ENCODE results near the gene PRDM12. TPM values are rescaled to one million over a fixed set of nuclear protein-coding genes. Genes with fewer than 3 reads are reported as not detected.
A peak's percentile ranks its signal among the peaks of the same experiment; 100 is the strongest.

Gene PRDM12
- total RNA-seq, 1 experiment from 2014 or later: 0.34 TPM

DNA sequence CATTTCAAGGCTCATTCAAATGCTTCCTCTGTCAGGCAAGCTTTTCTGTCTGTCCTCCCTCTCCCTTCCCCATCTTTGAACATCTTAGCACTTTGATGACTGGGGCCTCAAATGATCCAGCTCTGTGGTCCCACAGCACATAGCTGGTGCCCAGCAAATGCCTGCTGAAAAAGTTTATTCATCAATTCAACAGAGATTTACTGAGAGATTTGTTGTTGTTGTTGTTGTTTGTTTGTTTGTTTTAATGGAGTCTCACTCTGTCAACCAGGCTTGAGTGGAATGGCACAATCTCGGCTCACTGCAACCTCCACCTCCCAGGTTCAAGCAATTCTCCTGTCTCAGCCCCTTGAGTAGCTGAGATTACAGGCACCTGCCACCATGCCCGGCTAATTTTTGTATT, 23.2 kb downstream of the PRDM12 start:
- no peak overlapping the region for H3K4me3 Mint-ChIP-seq (ENCODE audit: unreplicated experiment)
- peaks cover 8% of the 10 kb centered on the region; the same call in 1 of the 2 replicates for H3K9me3 ChIP-seq
- peaks cover 7% of the 10 kb centered on the region for H3K4me1 ChIP-seq
- POLR2A ChIA-PET: no interaction called here
- peaks cover 13% of the 10 kb centered on the region for H3K36me3 Mint-ChIP-seq (ENCODE audit: insufficient read depth, unreplicated experiment)
- TF ChIP-seq CTCF (IDR thresholded peaks at IDR 0.05; ENCODE audit: insufficient read depth in 1 of 2, low read depth in 1 of 2, low read length in 1 of 2, severe bottlenecking in 1 of 2, unreplicated experiment in 1 of 2): no peak
- no peak overlapping the region for H3K27ac Mint-ChIP-seq (ENCODE audit: unreplicated experiment)
- no peak for DNase-seq
- H3K4me3 ChIP-seq (ENCODE audit: low read depth, low read length): no peak overlapping the region
- H3K36me3 ChIP-seq (ENCODE audit: control insufficient read depth, insufficient read depth, low read length): no peaks in the 10 kb centered on the region
- no TSS peak for BruUV-seq (replicated peaks)
- CTCF ChIA-PET: no interaction called here
- no peaks in the 10 kb centered on the region for H3K27me3 ChIP-seq (replicated peaks; ENCODE audit: control insufficient read depth, insufficient read depth, low read length)
- H3K9me3 Mint-ChIP-seq (ENCODE audit: unreplicated experiment): no peaks in the 10 kb centered on the region
- H3K4me1 Mint-ChIP-seq (ENCODE audit: low read depth, unreplicated experiment): peaks cover 7% of the 10 kb centered on the region
- no peaks in the 10 kb centered on the region for H3K27me3 Mint-ChIP-seq (ENCODE audit: insufficient read depth, unreplicated experiment)
- intact Hi-C loops (cut with micrococcal nuclease; ENCODE audit: unreplicated experiment): no loop called here

- ChIA-PET POLR2A (no interaction called here), CTCF (no interaction called here)
- H3K4me1 Mint-ChIP-seq (ENCODE audit: low read depth, unreplicated experiment): peaks cover 7% of the 10 kb centered on the region
- no peak overlapping the region for H3K27ac Mint-ChIP-seq (ENCODE audit: unreplicated experiment)
- no peak for DNase-seq
- intact Hi-C loops (cut with micrococcal nuclease; ENCODE audit: unreplicated experiment): no loop called here
- Histone ChIP-seq H3K4me1 (peaks cover 9% of the 10 kb centered on the region), H3K4me3 (ENCODE audit: low read depth, low read length) (no peak overlapping the region), H3K27me3 (replicated peaks; ENCODE audit: control insufficient read depth, insufficient read depth, low read length) (no peaks in the 10 kb centered on the region), H3K9me3 (peaks cover 8% of the 10 kb centered on the region; the same call in 1 of the 2 replicates), H3K36me3 (ENCODE audit: control insufficient read depth, insufficient read depth, low read length) (no peaks in the 10 kb centered on the region)
- no peaks in the 10 kb centered on the region for H3K9me3 Mint-ChIP-seq (ENCODE audit: unreplicated experiment)
- H3K27me3 Mint-ChIP-seq (ENCODE audit: insufficient read depth, unreplicated experiment): no peaks in the 10 kb centered on the region
- no TSS peak for BruUV-seq (replicated peaks)
- H3K36me3 Mint-ChIP-seq (ENCODE audit: insufficient read depth, unreplicated experiment): peaks cover 11% of the 10 kb centered on the region
- H3K4me3 Mint-ChIP-seq (ENCODE audit: unreplicated experiment): no peak overlapping the region
- TF ChIP-seq CTCF (IDR thresholded peaks at IDR 0.05; ENCODE audit: insufficient read depth in 1 of 2, low read depth in 1 of 2, low read length in 1 of 2, severe bottlenecking in 1 of 2, unreplicated experiment in 1 of 2): no peak
These were observed 23.7 kb downstream of the PRDM12 start for GRCh38 chr9:130688072-130688471.

DNA sequence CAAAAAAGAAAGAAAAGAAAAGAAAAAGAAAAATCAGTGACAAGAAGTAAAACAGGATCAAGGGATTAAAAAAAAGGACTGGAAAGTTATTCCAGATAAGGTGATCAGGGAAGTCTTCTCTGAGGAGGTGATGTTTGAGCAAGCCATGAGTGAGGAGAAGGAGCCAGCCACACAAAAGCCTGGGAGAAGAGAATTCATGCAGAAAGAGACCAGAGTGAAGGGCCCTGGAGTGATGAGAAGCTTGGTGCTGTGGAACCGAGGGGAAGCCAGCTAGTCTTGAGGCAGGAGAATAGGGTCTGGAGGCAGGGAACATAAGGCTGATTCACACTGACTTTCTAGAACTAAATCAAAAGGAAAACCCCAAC, 25.2 kb downstream of the PRDM12 start:
- Histone ChIP-seq H3K9me3 (peaks cover 6% of the 10 kb centered on the region; the same call in 1 of the 2 replicates), H3K4me3 (ENCODE audit: low read depth, low read length) (peak overlapping the region; percentile 20), H3K4me1 (peaks cover 10% of the 10 kb centered on the region), H3K36me3 (ENCODE audit: control insufficient read depth, insufficient read depth, low read length) (no peaks in the 10 kb centered on the region), H3K27me3 (replicated peaks; ENCODE audit: control insufficient read depth, insufficient read depth, low read length) (no peaks in the 10 kb centered on the region)
- TSS peak; percentile 41 for BruUV-seq (replicated peaks)
- intact Hi-C loops (cut with micrococcal nuclease; ENCODE audit: unreplicated experiment): no loop called here
- Mint-ChIP-seq H3K27ac (ENCODE audit: unreplicated experiment) (peak overlapping the region; percentile 48), H3K27me3 (ENCODE audit: insufficient read depth, unreplicated experiment) (no peaks in the 10 kb centered on the region), H3K4me1 (ENCODE audit: low read depth, unreplicated experiment) (peaks cover 7% of the 10 kb centered on the region), H3K4me3 (ENCODE audit: unreplicated experiment) (peak overlapping the region; percentile 70), H3K9me3 (ENCODE audit: unreplicated experiment) (no peaks in the 10 kb centered on the region), H3K36me3 (ENCODE audit: insufficient read depth, unreplicated experiment) (peaks cover 16% of the 10 kb centered on the region)
- TF ChIP-seq CTCF (IDR thresholded peaks at IDR 0.05; ENCODE audit: insufficient read depth in 1 of 2, low read depth in 1 of 2, low read length in 1 of 2, severe bottlenecking in 1 of 2, unreplicated experiment in 1 of 2): no peak
- CTCF ChIA-PET: interaction anchor here (1.0 to 1.3 kb wide), 2 partner anchors 11 to 229 kb away, joined by 7 read pairs; no protein-coding TSS in a partner anchor
- no peak for DNase-seq
- POLR2A ChIA-PET: interaction anchor here (1.0 to 1.5 kb wide), 3 partner anchors 10 to 239 kb away, joined by 3 to 5 read pairs (median 5); no protein-coding TSS in a partner anchor

Data from Caco-2 (cell line).